GM19395 (cell line): Measurements from ENCODE around the gene AREL1.

Experiments
- ATAC-seq: cut with Tn5 transposase; IDR thresholded peaks from one replicate; pipeline ENCODE4 v1.9.1; 2021; ENCODE audit warnings: mild to moderate bottlenecking, moderate library complexity; ENCODE audit not compliant: unreplicated experiment

The AREL1 gene

DNA sequence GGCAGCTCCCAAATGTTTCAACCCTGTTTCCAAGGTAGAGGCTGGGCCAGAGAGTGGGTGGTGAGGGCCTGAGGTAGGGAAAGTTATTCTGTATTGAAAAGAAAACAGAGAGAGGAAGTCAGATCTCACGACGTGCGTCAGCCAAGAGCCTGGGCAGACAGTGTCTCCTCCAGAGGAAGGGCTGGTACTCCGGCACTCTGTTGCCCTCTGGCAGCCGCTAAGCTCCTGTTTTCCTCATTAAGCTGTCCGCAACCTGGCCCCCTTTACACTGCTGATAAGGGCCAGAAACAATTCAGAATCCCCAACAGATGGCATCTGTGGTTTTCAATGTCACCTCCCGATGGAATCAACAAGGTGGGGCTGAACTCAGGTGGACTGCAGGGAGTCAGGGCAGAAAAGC is 74.8 kb downstream of the AREL1 start:
- no peak for ATAC-seq

DNA sequence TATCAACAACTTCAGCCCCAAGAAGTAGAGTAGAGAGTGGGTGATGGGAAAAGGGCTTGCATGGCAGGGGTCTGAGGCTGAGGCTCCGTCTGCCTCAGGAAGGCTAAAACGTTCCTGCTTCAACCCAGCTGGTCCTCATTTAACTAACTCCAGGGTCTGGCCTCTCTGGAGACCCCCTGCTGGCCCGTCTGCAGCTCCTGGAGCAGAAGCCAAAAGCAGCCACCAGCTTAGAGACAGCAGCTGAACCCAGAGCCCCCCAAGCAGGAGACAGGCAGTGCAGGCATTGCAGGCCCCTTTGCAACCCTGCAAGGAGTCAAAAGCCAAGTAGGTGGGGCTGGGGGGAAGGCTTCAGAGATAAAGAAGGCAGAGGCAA is 75.7 kb downstream of the AREL1 start:
- no peak for ATAC-seq

- ATAC-seq = no peak
Observed at GRCh38 chr14:74636424-74637177, 76.3 kb downstream of the AREL1 start.

- ATAC-seq = no peak
Observed at GRCh38 chr14:74635847-74636246, 77.0 kb downstream of the AREL1 start.

DNA sequence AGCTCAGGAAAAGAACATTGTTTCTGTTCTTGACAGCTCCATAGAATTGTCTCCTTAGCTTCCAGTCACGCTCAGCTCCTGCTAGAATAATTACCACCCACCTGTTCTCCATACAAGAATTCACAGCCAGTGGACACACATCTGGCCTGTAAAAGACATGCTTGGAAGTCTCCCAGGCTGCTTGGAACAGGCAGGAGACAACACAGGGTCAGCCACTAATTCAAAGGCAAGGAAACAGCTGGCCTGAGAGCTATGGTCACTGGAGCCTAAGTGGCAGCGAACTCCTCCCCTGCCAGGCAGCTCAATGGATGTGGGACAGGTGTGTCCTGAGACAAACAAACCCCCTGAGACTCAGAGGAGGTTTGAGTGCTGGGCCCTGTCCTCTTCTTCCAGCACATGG is 77.9 kb downstream of the AREL1 start:
- no peak for ATAC-seq

DNA sequence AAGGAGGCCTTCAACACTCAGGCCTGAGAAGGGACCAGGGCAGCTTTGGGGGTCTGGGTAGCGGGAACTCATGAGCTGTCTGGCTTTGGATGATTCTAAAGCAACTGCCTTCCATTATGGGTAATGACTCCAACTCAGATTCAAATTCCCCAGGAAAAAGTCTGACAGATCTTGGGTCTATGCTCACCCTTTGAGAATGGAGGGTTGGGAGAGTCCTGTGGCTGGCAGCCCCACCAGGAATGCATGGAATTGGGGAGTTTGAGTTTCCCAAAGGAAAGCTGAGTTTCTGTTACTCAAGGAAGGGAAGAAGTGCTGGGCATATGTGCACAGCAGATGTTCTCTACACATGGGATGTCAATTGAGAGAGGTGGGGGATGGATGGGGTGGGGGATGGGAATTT is 78.4 kb downstream of the AREL1 start:
- ATAC-seq = no peak

GRCh38 chr14:74630881-74631690 is 81.8 kb downstream of the AREL1 start:
- no peak for ATAC-seq

- no peak for ATAC-seq
Observed at GRCh38 chr14:74628418-74628817, 84.5 kb downstream of the AREL1 start.

DNA sequence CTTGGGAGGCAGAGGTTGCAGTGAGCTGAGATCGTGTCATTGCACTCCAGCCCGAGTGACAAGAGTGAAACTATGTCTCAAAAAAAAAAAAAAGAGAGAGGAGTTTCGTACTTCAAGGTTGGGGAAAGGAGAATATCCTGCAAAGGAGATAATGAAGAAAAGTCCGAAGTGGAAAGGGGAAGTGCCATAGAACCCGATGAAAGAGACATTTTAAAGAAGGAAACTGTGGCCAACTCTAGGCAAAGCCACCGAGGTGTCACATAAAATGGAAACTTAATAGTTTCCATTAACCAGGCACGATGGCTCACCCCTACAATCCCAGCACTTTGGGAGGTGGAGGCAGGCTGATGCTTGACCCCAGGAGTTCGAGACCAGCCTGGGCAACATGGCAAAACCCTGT is 85.8 kb downstream of the AREL1 start:
- ATAC-seq = no peak

DNA sequence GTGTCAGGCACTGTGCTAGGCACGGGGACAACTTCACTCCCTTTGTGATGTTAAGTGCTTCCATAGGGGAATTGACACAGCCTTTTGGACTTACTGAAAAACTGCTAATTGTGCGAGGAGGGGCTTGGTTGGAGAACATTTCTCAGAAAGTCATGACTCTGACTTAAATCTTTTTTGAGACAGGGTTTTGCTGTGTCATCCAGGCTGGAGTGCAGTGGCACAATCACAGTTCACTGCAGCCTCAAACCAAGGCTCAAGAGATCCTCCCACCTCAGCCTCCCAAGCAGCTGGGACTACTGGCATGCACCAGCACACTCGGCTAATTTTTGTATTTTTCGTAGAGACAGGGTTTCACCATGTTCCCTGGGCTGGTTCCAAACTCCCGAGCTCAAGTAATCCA is 90.6 kb downstream of the AREL1 start:
- no peak for ATAC-seq

DNA sequence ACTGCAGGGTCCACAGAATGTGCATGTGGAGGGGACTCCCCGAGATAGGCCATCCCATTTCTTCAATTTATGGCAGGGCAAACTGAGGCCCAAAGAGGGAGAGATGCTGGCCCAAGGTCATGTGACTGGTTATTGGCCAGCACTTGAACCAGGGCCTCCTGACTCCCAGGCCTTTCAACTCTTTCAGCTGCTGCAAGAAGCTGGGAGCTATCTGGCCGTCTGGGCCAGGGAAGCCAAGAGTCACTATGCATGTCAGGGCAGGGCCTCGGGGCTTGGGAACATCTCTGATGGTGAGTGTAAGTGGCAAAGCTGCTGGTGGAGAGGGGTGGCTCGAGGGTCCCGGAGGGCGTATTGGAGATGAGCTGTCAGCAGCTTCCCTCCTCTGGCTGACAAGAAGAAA is 91.3 kb downstream of the AREL1 start:
- ATAC-seq = no peak

DNA sequence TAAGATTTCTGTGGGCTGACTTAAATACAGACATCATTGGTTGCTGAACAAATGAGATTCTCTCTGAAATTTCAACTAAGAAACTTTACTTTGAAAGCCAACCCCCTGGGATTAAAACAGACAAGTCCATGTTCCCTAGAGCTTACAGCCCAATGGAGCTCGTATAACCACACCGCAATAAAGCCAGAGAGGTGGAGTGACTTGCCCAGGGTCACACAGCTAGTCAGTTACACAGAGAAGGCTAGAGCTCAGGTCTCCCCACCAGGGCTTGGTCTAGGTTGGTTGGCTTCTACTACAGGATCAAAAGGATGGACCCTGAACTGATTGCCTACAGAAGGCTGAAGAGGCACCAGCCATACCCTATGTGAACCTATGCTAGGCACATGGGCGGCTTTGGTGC is 92.0 kb downstream of the AREL1 start:
- ATAC-seq = no peak

DNA sequence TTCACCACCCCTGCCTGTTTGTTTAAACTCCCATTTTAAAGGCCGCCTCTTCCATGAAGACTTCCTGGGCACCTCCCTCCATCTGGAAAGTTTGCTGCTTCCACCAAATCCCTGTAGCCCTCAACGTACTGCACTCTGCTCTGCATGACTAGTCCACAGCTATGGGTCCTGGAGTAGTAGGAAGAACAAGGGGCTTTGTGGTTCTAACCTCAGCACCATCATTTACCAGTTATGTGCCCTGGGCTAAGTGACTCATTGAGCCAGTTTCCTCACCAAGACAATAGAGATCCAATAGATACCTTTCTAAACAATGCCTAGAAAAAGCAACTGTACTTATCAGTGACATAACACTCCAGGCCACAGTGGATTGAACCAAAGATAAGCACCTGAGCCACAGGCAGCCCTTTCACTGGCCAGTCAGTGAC is 92.4 kb downstream of the AREL1 start:
- ATAC-seq = no peak

DNA sequence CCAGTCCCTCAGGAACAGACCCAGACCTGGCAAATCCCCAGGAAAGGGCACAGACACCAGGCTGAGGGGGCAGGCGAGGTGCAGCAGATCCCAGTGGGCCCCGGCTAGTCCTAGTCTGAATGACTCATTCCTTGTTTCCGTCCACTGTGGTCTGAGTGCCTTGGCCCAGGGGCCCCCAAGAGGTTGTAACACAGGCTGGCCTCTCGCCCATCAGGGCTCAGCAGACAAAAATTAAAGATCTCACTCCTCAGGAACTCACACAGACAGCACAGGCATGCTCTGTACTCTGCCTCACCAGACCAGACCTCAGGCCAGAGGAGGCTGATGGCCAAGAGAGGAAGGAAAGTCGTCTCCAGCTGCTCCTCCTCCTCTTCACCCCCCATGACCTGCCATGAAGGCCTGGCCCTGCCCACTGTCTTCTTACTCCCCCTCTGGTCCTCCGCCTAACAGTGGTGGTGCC is 93.2 kb downstream of the AREL1 start:
- no peak for ATAC-seq

- no peak for ATAC-seq
Observed at GRCh38 chr14:74618078-74618952, 94.6 kb downstream of the AREL1 start.

DNA sequence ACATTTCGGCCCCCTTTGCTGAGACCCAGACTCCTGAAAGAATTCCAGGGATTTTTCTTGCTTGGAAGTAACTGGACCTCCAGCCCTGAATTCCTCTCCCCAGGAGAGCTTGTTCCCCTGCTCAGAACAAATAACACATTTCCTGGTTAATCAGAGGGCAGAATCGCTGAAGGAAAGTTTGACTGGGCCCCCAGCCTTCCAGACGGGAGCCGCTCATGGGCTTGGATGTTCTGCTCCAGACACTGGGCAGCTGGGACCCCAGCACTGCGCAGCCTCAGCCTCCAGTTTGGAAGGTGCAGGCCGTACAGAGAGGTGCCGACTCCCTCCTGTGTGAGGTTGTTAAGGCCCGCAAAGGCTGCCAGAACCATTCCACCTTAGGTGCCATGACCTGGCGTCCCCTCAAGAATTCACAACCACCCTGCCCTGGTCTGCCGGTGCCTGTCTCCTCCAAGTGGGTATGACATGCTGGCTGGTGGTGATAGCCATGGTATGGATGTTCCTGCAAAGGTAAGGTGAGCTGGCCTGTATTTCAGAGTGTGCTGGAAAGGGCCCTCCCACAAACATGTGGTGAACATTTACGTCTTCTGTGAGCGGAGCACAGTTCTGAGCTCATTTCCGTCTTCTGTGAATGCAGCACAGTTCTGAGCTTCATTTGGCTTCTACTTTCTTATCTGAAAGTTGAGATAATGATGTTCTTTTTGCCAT is 95.7 kb downstream of the AREL1 start:
- no peak for ATAC-seq

GRCh38 chr14:74616507-74616906 is 96.4 kb downstream of the AREL1 start:
- ATAC-seq = no peak

DNA sequence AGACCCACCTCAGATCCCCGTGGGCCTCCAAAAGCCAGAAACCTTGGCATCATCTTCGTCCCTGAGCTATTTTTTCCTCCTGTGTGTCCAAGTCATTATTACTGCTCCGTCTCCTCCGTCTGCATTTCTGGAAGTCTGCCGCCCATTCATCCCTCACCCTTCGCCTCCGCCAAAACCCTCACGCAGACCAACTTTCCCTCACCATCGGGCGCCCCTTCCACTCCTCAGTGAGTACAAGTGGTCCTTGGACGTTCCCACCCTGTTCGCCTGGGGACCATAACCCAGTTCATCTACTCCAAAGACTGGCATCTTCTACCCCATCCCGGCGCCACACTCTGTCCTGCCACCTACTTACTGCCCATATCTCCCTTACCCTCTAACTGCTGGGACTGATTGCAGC is 97.1 kb downstream of the AREL1 start:
- ATAC-seq = no peak

- ATAC-seq = no peak
Observed at GRCh38 chr14:74614508-74615495, 98.1 kb downstream of the AREL1 start.
